ENCODE measurements around the gene LYSMD3. TPM values are rescaled to one million over a fixed set of nuclear protein-coding genes. Genes with fewer than 3 reads are reported as not detected.
A peak's percentile ranks its signal among the peaks of the same experiment; 100 is the strongest.

Gene LYSMD3
- total and polyA plus RNA-seq, 9 of the 15 experiments (the other 6 are each of a cell fraction or from before 2014, with no cell fraction given), result 9.5 to 42.3 (median 20.7) TPM

DNA sequence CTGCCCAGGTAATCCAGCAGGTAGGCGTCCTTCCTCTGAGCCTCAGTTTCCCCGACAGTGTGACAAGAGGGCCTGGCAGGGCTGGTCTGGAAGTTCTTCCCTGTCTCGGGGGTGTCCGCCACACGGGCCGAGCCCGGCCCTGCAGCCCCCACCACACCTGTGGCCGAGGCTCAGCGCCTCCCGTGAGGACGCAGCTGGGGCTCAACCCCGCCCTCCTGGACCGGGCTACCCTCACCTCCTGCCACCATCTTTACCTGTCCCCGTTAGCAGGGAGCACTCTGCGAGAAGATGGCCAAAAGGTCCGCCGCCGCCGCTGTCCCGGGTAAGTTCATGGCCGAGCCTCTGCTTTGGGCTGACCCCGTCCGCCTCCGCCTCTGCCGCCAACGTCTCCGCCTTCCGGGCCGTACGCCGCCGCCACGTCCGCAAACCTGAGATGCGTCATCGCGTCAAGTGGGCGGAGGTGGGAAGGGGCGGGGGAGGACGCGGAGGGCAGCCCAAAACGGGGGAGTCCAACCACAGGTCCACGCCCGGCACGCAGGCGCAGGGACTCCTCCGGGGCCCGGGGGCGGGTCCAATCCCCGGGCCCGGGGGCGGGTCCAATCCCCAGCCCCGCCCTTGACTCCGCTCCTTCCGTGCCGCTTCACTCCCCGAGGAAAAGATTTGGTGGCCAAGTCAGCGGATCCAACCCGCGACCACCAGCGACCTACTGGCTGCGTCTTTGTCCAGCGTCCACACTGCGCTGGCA lies at the start of gene LYSMD3 (continued):
- TF ChIP-seq, protein P1, sequence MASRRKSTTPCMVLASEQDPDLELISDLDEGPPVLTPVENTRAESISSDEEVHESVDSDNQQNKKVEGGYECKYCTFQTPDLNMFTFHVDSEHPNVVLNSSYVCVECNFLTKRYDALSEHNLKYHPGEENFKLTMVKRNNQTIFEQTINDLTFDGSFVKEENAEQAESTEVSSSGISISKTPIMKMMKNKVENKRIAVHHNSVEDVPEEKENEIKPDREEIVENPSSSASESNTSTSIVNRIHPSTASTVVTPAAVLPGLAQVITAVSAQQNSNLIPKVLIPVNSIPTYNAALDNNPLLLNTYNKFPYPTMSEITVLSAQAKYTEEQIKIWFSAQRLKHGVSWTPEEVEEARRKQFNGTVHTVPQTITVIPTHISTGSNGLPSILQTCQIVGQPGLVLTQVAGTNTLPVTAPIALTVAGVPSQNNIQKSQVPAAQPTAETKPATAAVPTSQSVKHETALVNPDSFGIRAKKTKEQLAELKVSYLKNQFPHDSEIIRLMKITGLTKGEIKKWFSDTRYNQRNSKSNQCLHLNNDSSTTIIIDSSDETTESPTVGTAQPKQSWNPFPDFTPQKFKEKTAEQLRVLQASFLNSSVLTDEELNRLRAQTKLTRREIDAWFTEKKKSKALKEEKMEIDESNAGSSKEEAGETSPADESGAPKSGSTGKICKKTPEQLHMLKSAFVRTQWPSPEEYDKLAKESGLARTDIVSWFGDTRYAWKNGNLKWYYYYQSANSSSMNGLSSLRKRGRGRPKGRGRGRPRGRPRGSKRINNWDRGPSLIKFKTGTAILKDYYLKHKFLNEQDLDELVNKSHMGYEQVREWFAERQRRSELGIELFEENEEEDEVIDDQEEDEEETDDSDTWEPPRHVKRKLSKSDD (conservative IDR thresholded peaks at IDR 0.05; ENCODE audit: low read length), result no peak
- TF ChIP-seq, protein P2, sequence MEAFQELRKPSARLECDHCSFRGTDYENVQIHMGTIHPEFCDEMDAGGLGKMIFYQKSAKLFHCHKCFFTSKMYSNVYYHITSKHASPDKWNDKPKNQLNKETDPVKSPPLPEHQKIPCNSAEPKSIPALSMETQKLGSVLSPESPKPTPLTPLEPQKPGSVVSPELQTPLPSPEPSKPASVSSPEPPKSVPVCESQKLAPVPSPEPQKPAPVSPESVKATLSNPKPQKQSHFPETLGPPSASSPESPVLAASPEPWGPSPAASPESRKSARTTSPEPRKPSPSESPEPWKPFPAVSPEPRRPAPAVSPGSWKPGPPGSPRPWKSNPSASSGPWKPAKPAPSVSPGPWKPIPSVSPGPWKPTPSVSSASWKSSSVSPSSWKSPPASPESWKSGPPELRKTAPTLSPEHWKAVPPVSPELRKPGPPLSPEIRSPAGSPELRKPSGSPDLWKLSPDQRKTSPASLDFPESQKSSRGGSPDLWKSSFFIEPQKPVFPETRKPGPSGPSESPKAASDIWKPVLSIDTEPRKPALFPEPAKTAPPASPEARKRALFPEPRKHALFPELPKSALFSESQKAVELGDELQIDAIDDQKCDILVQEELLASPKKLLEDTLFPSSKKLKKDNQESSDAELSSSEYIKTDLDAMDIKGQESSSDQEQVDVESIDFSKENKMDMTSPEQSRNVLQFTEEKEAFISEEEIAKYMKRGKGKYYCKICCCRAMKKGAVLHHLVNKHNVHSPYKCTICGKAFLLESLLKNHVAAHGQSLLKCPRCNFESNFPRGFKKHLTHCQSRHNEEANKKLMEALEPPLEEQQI (IDR thresholded peaks at IDR 0.05), result 0 out of 2 replicates have a peak, but pooled peaks have one; percentile 29
- TF ChIP-seq TEAD1 (CRISPR knock-in tag; IDR thresholded peaks at IDR 0.05) (peak in 1 of 2 experiments; percentile 76; a peak in 2 of 4 replicates), RHOXF2B (CRISPR knock-in tag; conservative IDR thresholded peaks at IDR 0.05) (0 out of 2 replicates have a peak, but pooled peaks have one; percentile 12), ARID1B (IDR thresholded peaks at IDR 0.05) (peak; percentile 44), GABPB1 (CRISPR knock-in tag; IDR thresholded peaks at IDR 0.05) (peak; percentile 81), TCF3 (CRISPR knock-in tag; IDR thresholded peaks at IDR 0.05) (0 out of 2 replicates have a peak, but pooled peaks have one; percentile 9), RAD51 (IDR thresholded peaks at IDR 0.05; ENCODE audit: borderline replicate concordance, low read depth) (no peak), ZBED1 (IDR thresholded peaks at IDR 0.05) (peak; percentile 44; the same call in 1 of the 2 replicates)
- TF ChIP-seq, protein P3, sequence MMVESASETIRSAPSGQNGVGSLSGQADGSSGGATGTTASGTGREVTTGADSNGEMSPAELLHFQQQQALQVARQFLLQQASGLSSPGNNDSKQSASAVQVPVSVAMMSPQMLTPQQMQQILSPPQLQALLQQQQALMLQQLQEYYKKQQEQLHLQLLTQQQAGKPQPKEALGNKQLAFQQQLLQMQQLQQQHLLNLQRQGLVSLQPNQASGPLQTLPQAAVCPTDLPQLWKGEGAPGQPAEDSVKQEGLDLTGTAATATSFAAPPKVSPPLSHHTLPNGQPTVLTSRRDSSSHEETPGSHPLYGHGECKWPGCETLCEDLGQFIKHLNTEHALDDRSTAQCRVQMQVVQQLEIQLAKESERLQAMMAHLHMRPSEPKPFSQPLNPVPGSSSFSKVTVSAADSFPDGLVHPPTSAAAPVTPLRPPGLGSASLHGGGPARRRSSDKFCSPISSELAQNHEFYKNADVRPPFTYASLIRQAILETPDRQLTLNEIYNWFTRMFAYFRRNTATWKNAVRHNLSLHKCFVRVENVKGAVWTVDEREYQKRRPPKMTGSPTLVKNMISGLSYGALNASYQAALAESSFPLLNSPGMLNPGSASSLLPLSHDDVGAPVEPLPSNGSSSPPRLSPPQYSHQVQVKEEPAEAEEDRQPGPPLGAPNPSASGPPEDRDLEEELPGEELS (CRISPR knock-in tag; IDR thresholded peaks at IDR 0.05; ENCODE audit: borderline replicate concordance), result peak; percentile 89; the same call in 1 of the 2 replicates
- TF ChIP-seq, protein P4, sequence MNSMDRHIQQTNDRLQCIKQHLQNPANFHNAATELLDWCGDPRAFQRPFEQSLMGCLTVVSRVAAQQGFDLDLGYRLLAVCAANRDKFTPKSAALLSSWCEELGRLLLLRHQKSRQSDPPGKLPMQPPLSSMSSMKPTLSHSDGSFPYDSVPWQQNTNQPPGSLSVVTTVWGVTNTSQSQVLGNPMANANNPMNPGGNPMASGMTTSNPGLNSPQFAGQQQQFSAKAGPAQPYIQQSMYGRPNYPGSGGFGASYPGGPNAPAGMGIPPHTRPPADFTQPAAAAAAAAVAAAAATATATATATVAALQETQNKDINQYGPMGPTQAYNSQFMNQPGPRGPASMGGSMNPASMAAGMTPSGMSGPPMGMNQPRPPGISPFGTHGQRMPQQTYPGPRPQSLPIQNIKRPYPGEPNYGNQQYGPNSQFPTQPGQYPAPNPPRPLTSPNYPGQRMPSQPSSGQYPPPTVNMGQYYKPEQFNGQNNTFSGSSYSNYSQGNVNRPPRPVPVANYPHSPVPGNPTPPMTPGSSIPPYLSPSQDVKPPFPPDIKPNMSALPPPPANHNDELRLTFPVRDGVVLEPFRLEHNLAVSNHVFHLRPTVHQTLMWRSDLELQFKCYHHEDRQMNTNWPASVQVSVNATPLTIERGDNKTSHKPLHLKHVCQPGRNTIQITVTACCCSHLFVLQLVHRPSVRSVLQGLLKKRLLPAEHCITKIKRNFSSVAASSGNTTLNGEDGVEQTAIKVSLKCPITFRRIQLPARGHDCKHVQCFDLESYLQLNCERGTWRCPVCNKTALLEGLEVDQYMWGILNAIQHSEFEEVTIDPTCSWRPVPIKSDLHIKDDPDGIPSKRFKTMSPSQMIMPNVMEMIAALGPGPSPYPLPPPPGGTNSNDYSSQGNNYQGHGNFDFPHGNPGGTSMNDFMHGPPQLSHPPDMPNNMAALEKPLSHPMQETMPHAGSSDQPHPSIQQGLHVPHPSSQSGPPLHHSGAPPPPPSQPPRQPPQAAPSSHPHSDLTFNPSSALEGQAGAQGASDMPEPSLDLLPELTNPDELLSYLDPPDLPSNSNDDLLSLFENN (IDR thresholded peaks at IDR 0.05; ENCODE audit: low read depth in 2 of 2, low read length in 2 of 2), result no peak
- TF ChIP-seq, protein P5, sequence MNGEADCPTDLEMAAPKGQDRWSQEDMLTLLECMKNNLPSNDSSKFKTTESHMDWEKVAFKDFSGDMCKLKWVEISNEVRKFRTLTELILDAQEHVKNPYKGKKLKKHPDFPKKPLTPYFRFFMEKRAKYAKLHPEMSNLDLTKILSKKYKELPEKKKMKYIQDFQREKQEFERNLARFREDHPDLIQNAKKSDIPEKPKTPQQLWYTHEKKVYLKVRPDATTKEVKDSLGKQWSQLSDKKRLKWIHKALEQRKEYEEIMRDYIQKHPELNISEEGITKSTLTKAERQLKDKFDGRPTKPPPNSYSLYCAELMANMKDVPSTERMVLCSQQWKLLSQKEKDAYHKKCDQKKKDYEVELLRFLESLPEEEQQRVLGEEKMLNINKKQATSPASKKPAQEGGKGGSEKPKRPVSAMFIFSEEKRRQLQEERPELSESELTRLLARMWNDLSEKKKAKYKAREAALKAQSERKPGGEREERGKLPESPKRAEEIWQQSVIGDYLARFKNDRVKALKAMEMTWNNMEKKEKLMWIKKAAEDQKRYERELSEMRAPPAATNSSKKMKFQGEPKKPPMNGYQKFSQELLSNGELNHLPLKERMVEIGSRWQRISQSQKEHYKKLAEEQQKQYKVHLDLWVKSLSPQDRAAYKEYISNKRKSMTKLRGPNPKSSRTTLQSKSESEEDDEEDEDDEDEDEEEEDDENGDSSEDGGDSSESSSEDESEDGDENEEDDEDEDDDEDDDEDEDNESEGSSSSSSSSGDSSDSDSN (IDR thresholded peaks at IDR 0.05; ENCODE audit: borderline replicate concordance in 1 of 2, low read depth in 2 of 2, low read length in 2 of 2), result peak in 1 of 2 experiments; percentile 59; a peak in 1 of 4 replicates

Measured in K562 (cell line).